ENCODE measurements around the gene OSBPL3. TPM values are rescaled to one million over a fixed set of nuclear protein-coding genes. Genes with fewer than 3 reads are reported as not detected.

OSBPL3 gene
- total and polyA plus RNA-seq, 12 donors: 1.1 to 8.4 (median 3.1) TPM

GRCh38 chr7:24898691-24899090 lies 81.3 kb downstream of the OSBPL3 start:
- Histone ChIP-seq H3K36me3 (replicated peaks in 1 of 2) (no peaks in the 10 kb centered on the region), H3K9me3 (replicated peaks in 1 of 3) (no peaks in the 10 kb centered on the region), H3K27me3 (no peaks in the 10 kb centered on the region), H3K4me3 (no peak overlapping the region), H3K4me1 (replicated peaks in 1 of 2) (no peaks in the 10 kb centered on the region), H3K27ac (no peak overlapping the region)
- intact Hi-C loops (cut with DNase I): no loop called here
- TF ChIP-seq CTCF (IDR thresholded peaks at IDR 0.05) (no peak), POLR2A (IDR thresholded peaks at IDR 0.05) (no peak)
- WGBS, 4 donors: 63 to 75% (median 72%) methylated on average over 4 of the region's 4 CpGs
- no peak for DNase-seq

- Histone ChIP-seq H3K27ac (no peak overlapping the region), H3K4me3 (no peak overlapping the region), H3K36me3 (replicated peaks in 1 of 2) (no peaks in the 10 kb centered on the region), H3K27me3 (no peaks in the 10 kb centered on the region), H3K9me3 (replicated peaks in 1 of 3) (no peaks in the 10 kb centered on the region), H3K4me1 (replicated peaks in 1 of 2) (no peaks in the 10 kb centered on the region)
- TF ChIP-seq POLR2A (IDR thresholded peaks at IDR 0.05) (no peak), CTCF (IDR thresholded peaks at IDR 0.05) (no peak)
- 47 to 53% (median 49%) methylated on average over 4 of the region's 4 CpGs for WGBS, 4 donors
- intact Hi-C loops (cut with DNase I): no loop called here
- no peak for DNase-seq
Observed at GRCh38 chr7:24896031-24896501, 83.9 kb downstream of the OSBPL3 start.

- DNase-seq: no peak
- H3K27ac ChIP-seq: no peak overlapping the region
- H3K4me1 ChIP-seq (replicated peaks in 1 of 2): no peaks in the 10 kb centered on the region
- TF ChIP-seq CTCF (IDR thresholded peaks at IDR 0.05) (no peak), POLR2A (IDR thresholded peaks at IDR 0.05) (no peak)
- intact Hi-C loops (cut with DNase I): no loop called here
- H3K9me3 ChIP-seq (replicated peaks in 1 of 3): no peaks in the 10 kb centered on the region
- no peaks in the 10 kb centered on the region for H3K36me3 ChIP-seq (replicated peaks in 1 of 2)
- WGBS, 4 donors: 69 to 82% (median 78%) methylated on average over 7 of the region's 7 CpGs
- no peak overlapping the region for H3K4me3 ChIP-seq
- H3K27me3 ChIP-seq: no peaks in the 10 kb centered on the region
Observed at GRCh38 chr7:24894429-24895221, 85.4 kb downstream of the OSBPL3 start.

GRCh38 chr7:24891311-24891735 lies 88.7 kb downstream of the OSBPL3 start:
- no peaks in the 10 kb centered on the region for H3K27me3 ChIP-seq
- no peak for DNase-seq
- no peaks in the 10 kb centered on the region for H3K9me3 ChIP-seq (replicated peaks in 1 of 3)
- no peak for TF ChIP-seq POLR2A (IDR thresholded peaks at IDR 0.05)
- TF ChIP-seq CTCF (IDR thresholded peaks at IDR 0.05): no peak
- WGBS, 4 donors: 35 to 51% (median 41%) methylated on average over 3 of the region's 3 CpGs
- intact Hi-C loops (cut with DNase I): no loop called here
- H3K27ac ChIP-seq: no peak overlapping the region
- H3K4me1 ChIP-seq (replicated peaks in 1 of 2): no peaks in the 10 kb centered on the region
- H3K4me3 ChIP-seq: no peak overlapping the region
- no peaks in the 10 kb centered on the region for H3K36me3 ChIP-seq (replicated peaks in 1 of 2)
